Measurements from ENCODE around the gene PRAMEF13.
"Not testable (repeated sequence)": the region's sequence is repeated elsewhere in the genome, so short reads cannot be mapped to it uniquely, and the experiment has no call there.

DNA sequence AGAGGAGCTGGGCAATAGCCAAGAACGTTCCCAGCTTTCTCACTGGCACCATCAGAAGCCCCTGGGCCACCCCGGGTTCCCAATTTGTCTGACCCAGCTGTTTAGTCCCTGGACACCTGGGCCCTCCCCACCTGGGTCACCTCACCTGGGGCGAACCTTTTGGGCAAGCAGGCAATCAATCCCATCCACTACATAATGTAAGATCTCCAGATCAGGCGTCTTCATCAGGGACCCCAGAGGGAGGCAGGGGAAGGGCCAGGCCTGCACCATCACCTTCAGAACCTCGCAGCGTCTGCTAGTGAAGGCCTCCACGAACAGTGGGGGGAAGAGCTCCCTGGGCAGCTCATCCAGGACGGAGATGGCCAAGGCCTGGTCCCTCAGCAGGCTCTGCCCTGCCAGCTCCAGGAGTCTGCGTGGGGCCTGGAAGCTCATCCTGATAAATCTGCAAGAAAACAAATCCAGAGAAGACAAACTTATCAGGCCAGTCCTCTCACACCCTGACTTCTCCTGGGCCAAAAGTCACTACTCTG, 24.5 kb upstream of the PRAMEF13 start, which contains the start of gene PRAMEF18:
- TF ChIP-seq, protein P1, sequence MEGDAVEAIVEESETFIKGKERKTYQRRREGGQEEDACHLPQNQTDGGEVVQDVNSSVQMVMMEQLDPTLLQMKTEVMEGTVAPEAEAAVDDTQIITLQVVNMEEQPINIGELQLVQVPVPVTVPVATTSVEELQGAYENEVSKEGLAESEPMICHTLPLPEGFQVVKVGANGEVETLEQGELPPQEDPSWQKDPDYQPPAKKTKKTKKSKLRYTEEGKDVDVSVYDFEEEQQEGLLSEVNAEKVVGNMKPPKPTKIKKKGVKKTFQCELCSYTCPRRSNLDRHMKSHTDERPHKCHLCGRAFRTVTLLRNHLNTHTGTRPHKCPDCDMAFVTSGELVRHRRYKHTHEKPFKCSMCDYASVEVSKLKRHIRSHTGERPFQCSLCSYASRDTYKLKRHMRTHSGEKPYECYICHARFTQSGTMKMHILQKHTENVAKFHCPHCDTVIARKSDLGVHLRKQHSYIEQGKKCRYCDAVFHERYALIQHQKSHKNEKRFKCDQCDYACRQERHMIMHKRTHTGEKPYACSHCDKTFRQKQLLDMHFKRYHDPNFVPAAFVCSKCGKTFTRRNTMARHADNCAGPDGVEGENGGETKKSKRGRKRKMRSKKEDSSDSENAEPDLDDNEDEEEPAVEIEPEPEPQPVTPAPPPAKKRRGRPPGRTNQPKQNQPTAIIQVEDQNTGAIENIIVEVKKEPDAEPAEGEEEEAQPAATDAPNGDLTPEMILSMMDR (IDR thresholded peaks at IDR 0.05): not testable (repeated sequence)
- not testable (repeated sequence) for TF ChIP-seq POLR2A (IDR thresholded peaks at IDR 0.05)

Data from adrenal gland (tissue), 5 donors.